GM20000 (cell line): ENCODE results near the gene GALNT2.

Source experiments
- DNase-seq: peaks from one replicate; pipeline ENCODE4 v3.0.0; 2012; ENCODE audit warnings: low spot score
- CTCF ChIP-seq: IDR thresholded peaks from 2 replicates; pipeline ENCODE4 v1.5.1; 2012; ENCODE audit warnings: mild to moderate bottlenecking, control low read depth; ENCODE audit errors: extremely low read depth, missing control alignments

The GALNT2 gene

GRCh38 chr1:230044729-230045128, 22.3 kb upstream of the GALNT2 start:
- TF ChIP-seq CTCF = no peak

GRCh38 chr1:230047114-230047865, 19.7 kb upstream of the GALNT2 start:
- DNase-seq = no peak
- TF ChIP-seq CTCF = no peak

More at GRCh38 chr1:230044729-230045128, 22.3 kb upstream of the GALNT2 start:
- no peak for DNase-seq

GRCh38 chr1:230048322-230048721, 18.7 kb upstream of the GALNT2 start:
- TF ChIP-seq CTCF = no peak
- no peak for DNase-seq

- DNase-seq = no peak
- TF ChIP-seq CTCF = no peak
Measured at GRCh38 chr1:230048922-230049321, 18.1 kb upstream of the GALNT2 start.

GRCh38 chr1:230049731-230050130, 17.3 kb upstream of the GALNT2 start:
- no peak for TF ChIP-seq CTCF
- DNase-seq = no peak

GRCh38 chr1:230050973-230051735, 15.9 kb upstream of the GALNT2 start:
- TF ChIP-seq CTCF = no peak
- DNase-seq = no peak

- no peak for DNase-seq
- no peak for TF ChIP-seq CTCF
Measured at GRCh38 chr1:230052018-230052417, 15.0 kb upstream of the GALNT2 start.
